OCI-LY1 (cell line): Measurements from ENCODE around the gene PDZD2.

Experiments used
- H2AFZ ChIP-seq: fragments of 200-600 bp; sonication (generic), shearing (Covaris generic); 2 replicates; pipeline ENCODE4 v1.6.0; 2014; ENCODE audit warnings: antibody characterized with exemption, mild to moderate bottlenecking, low read length
- H3F3A ChIP-seq: fragments of 200-600 bp; sonication (generic), shearing (Covaris generic); 2 replicates; pipeline ENCODE4 v1.6.0; 2014; ENCODE audit warnings: mild to moderate bottlenecking, antibody characterized with exemption, low read length, moderate library complexity; ENCODE audit not compliant: insufficient read depth
- H3K27ac ChIP-seq: fragments of 200-600 bp; sonication (generic); 2 replicates; pipeline ENCODE4 v1.5.1; 2014; ENCODE audit warnings: low read length, mixed run types, mild to moderate bottlenecking, low read depth; ENCODE audit not compliant: poor library complexity, severe bottlenecking
- H3K27me3 ChIP-seq: fragments of 200-600 bp; sonication (generic); 2 replicates; pipeline ENCODE4 v1.6.0; 2014; ENCODE audit warnings: antibody characterized with exemption, mild to moderate bottlenecking, low read length, moderate library complexity; ENCODE audit not compliant: insufficient read depth
- H3K36me3 ChIP-seq: fragments of 200-600 bp; sonication (generic); 2 replicates; pipeline ENCODE4 v1.6.1; 2014; ENCODE audit warnings: mild to moderate bottlenecking, antibody characterized with exemption, low read length, moderate library complexity, mixed read lengths; ENCODE audit not compliant: insufficient read depth
- H3K4me1 ChIP-seq: fragments of 200-600 bp; sonication (generic); 2 replicates; pipeline ENCODE4 v1.5.1; 2014; ENCODE audit warnings: mild to moderate bottlenecking, low read length, moderate library complexity; ENCODE audit not compliant: insufficient read depth, severe bottlenecking
- H3K4me2 ChIP-seq: fragments of 200-600 bp; sonication (generic), shearing (Covaris generic); 2 replicates; pipeline ENCODE4 v1.6.1; 2014; ENCODE audit warnings: low read length
- H3K4me3 ChIP-seq: fragments of 200-600 bp; sonication (generic); 2 replicates; pipeline ENCODE4 v1.5.1; 2014; ENCODE audit warnings: low read length, low read depth, mild to moderate bottlenecking, mixed read lengths; ENCODE audit not compliant: poor library complexity, severe bottlenecking
- H3K79me2 ChIP-seq: fragments of 200-600 bp; shearing (Covaris generic); 2 replicates; pipeline ENCODE4 v1.6.1; 2016; ENCODE audit warnings: mixed run types, low read length, mixed read lengths; ENCODE audit not compliant: insufficient read depth
- H3K9ac ChIP-seq: fragments of 200-600 bp; sonication (generic), shearing (Covaris generic); 2 replicates; pipeline ENCODE4 v1.6.1; 2014; ENCODE audit warnings: mild to moderate bottlenecking, low read length, mixed read lengths
- H3K9me2 ChIP-seq: fragments of 200-600 bp; sonication (generic), shearing (Covaris generic); 2 replicates; pipeline ENCODE4 v1.6.1; 2014; ENCODE audit warnings: low read depth, mild to moderate bottlenecking, low read length, mixed read lengths
- H3K9me3 ChIP-seq: fragments of 200-600 bp; shearing (Covaris generic); 2 replicates; pipeline ENCODE4 v1.6.1; 2014; ENCODE audit warnings: low read length, mixed read lengths
- H4K20me1 ChIP-seq: fragments of 200-600 bp; sonication (generic), shearing (Covaris generic); 2 replicates; pipeline ENCODE4 v1.6.0; 2016; ENCODE audit warnings: mild to moderate bottlenecking, low read length; ENCODE audit not compliant: insufficient read depth
- EZH2 ChIP-seq: fragments of 200-600 bp; sonication (generic), shearing (Covaris generic); IDR thresholded peaks from 2 replicates; pipeline ENCODE4 v1.8.0; 2017; ENCODE audit warnings: borderline replicate concordance, mixed run types, mild to moderate bottlenecking, antibody characterized with exemption, low read length, moderate library complexity, mixed read lengths
- TF ChIP-seq, protein P1 (sequence below): fragments of 200-600 bp; sonication (generic), shearing (Covaris generic); IDR thresholded peaks from 2 replicates; pipeline ENCODE4 v1.5.1; 2017; ENCODE audit warnings: mild to moderate bottlenecking, antibody characterized with exemption, low read length, moderate library complexity, mixed read lengths

The PDZD2 gene

DNA sequence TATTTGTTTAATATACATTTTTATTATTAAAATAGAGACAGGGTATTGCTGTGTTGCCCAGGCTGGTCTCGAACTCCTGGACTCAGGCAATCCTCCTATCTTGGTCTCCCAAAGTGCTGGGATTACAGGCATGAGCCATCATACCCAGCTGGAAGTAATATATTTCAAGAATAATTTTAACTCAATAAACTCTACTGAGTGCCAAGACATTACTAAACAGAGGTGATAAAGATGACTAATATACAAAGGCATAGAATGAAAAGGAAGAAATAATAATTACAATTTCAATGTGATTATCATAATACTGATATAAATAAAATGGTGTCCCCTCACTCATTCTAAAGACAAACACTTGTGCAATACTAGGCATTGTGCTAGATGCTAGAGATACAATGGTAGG is 521.3 kb downstream of the PDZD2 start:
- no peaks in the 10 kb centered on the region; the same call in 1 of the 2 replicates for H4K20me1 ChIP-seq
- no peak overlapping the region for H3K4me2 ChIP-seq
- H2AFZ ChIP-seq = no peak overlapping the region
- no peak overlapping the region for H3K4me3 ChIP-seq
- H3K4me1 ChIP-seq = peaks cover 23% of the 10 kb centered on the region
- H3K27me3 ChIP-seq = no peaks in the 10 kb centered on the region
- TF ChIP-seq, protein P1, sequence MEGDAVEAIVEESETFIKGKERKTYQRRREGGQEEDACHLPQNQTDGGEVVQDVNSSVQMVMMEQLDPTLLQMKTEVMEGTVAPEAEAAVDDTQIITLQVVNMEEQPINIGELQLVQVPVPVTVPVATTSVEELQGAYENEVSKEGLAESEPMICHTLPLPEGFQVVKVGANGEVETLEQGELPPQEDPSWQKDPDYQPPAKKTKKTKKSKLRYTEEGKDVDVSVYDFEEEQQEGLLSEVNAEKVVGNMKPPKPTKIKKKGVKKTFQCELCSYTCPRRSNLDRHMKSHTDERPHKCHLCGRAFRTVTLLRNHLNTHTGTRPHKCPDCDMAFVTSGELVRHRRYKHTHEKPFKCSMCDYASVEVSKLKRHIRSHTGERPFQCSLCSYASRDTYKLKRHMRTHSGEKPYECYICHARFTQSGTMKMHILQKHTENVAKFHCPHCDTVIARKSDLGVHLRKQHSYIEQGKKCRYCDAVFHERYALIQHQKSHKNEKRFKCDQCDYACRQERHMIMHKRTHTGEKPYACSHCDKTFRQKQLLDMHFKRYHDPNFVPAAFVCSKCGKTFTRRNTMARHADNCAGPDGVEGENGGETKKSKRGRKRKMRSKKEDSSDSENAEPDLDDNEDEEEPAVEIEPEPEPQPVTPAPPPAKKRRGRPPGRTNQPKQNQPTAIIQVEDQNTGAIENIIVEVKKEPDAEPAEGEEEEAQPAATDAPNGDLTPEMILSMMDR = no peak
- no peak for TF ChIP-seq EZH2
- 0 out of 2 replicates have a peak, but pooled peaks cover 4% of the 10 kb centered on the region for H3F3A ChIP-seq
- no peaks in the 10 kb centered on the region for H3K9me2 ChIP-seq
- no peak overlapping the region for H3K9ac ChIP-seq
- peaks cover 92% of the 10 kb centered on the region for H3K79me2 ChIP-seq
- no peaks in the 10 kb centered on the region for H3K9me3 ChIP-seq
- no peak overlapping the region for H3K27ac ChIP-seq
- H3K36me3 ChIP-seq = peaks cover 34% of the 10 kb centered on the region
